LNCaP clone FGC (cell line): ENCODE data around the gene GRK3.
A peak's percentile ranks its signal among the peaks of the same experiment; 100 is the strongest.

Source experiments
- DNase-seq: peaks from one replicate; pipeline ENCODE4 v3.0.0-alpha.2; 2011; ENCODE audit warnings: low read depth
- H3K4me3 ChIP-seq: 2 replicates; pipeline ENCODE4 v1.5.1; 2011; ENCODE audit warnings: mild to moderate bottlenecking, low read depth, low read length, control low read depth
- TF ChIP-seq, protein P1 (sequence below): IDR thresholded peaks from 2 replicates; pipeline ENCODE4 v1.5.1; 2012; ENCODE audit warnings: mild to moderate bottlenecking; ENCODE audit not compliant: control insufficient read depth, insufficient read depth; ENCODE audit errors: extremely low read depth

GRK3 gene

DNA sequence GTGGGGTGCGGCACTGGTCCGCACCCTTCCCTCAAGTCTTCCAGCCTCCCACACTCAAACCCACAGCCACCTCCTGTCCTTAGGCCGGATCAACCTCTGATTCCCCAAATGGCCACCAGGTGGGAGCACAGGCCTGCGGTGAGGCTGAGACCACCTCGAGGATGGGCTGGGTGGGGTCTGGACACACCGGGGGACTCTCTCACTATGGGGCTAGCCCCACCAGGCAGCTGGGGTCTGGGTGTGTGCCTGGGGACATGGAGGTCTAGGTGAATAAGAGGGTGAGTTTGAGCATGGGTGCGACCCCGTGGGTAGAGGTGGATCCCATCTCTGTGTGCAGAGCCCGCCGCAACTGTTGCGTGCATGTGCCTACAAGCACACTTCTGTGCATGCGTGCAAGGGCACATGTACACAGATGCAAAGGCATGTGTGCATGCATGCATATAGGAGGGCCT is 210.1 kb downstream of the GRK3 start:
- TF ChIP-seq, protein P1, sequence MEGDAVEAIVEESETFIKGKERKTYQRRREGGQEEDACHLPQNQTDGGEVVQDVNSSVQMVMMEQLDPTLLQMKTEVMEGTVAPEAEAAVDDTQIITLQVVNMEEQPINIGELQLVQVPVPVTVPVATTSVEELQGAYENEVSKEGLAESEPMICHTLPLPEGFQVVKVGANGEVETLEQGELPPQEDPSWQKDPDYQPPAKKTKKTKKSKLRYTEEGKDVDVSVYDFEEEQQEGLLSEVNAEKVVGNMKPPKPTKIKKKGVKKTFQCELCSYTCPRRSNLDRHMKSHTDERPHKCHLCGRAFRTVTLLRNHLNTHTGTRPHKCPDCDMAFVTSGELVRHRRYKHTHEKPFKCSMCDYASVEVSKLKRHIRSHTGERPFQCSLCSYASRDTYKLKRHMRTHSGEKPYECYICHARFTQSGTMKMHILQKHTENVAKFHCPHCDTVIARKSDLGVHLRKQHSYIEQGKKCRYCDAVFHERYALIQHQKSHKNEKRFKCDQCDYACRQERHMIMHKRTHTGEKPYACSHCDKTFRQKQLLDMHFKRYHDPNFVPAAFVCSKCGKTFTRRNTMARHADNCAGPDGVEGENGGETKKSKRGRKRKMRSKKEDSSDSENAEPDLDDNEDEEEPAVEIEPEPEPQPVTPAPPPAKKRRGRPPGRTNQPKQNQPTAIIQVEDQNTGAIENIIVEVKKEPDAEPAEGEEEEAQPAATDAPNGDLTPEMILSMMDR, result peak; percentile 15; the same call in 1 of the 2 replicates
- no peak overlapping the region for H3K4me3 ChIP-seq

DNA sequence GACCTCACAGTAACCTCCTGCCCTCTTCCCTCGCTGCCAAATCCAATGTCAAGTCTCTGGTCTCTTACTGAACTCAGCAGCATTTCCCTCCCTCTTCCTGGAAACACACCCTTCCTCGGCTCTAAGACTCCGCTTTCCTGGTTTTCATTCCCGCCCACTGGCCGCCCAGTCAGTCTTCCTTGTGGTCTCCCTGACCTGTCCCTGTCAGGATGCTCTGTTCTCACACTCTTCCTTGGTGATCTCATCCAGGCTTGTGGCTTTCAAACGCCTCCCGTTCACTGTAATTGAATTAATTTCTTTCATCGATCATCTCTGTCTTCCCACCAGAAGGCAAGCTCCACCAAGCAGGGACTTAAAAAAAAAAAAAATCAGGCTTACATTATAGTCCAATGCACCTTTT is 211.1 kb downstream of the GRK3 start:
- DNase-seq, result no peak
- TF ChIP-seq, protein P1, result no peak
- H3K4me3 ChIP-seq, result no peak overlapping the region

More for the DNA sequence above, 210.1 kb downstream of the GRK3 start:
- no peak for DNase-seq

DNA sequence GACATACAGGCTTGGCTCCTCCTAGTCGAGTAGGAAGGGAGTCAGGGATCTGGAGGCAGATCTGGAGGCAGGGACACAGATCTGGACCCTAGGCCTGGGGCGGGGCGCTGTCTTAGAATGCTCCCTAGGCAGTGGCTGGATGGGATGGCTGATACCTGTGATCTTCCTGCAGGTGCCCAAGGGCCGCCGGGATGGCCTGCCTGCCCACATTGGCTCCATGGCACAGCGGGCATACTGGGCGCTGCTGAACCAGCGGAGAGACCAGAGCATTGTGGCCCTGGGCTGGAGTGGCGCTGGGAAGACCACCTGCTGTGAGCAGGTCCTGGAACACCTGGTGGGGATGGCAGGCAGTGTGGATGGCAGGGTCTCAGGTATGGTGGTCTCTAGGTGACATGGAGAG is 212.9 kb downstream of the GRK3 start:
- TF ChIP-seq, protein P1, result no peak
- no peak for DNase-seq
- H3K4me3 ChIP-seq, result no peak overlapping the region

DNA sequence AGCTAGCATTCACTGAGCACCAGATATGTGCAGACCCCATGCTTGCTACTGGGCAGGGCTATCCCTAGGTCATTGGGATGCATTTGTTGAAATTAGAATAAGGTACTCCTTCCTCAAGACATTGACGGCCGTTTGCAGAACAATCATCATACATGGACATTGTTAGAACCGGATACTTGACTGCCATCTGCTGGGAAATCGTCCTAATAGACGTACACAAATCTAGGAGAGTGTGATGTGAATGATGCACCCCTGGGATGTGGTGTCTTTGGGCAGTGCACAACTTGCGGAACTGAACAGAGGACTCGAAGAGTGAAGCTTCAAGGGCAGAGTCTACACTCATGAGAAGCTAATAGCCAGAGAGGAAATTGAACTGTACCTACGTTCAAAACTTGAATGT is 213.4 kb downstream of the GRK3 start:
- TF ChIP-seq, protein P1, result peak; percentile 67
- peak; percentile 35 for DNase-seq
- no peak overlapping the region for H3K4me3 ChIP-seq
